ENCODE data around the gene PDK2.

PDK2 gene

DNA sequence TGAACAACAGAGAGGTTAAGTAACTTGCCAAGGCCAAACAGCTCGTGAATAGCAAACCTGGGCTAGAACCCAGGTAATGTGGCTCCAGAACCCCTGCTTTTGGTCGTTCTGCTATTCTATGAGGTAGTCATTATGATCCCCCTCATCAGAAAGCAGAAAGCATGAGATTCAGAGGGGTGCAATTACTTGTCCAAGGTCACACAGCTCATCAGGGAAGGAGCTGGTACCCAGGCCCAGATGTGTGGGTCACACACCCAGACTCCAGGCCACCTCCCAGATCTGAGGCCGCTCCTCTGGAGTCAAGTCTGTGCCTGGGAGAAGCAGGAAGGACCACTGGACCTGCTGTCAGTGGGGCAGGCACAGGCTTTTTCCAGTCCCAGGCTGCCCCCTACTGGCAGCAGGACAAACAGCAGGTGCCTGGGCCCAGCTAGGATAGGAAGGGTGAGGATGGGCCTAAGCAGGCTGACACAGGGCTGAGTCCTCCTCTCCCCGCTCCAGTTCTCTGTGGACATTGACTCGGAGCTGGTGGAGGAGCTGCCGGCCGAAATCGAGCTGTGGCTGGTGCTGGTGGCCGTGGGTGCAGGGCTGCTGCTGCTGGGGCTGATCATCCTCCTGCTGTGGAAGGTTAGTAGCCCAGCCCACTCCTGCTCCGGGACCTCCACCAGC is 7.8 kb upstream of the PDK2 start:
- Histone ChIP-seq H3K9me3 (ENCODE audit: control insufficient read depth, low read length) (no peaks in the 10 kb centered on the region), H3K4me3 (ENCODE audit: low read depth, low read length) (no peak overlapping the region), H3K4me1 (no peaks in the 10 kb centered on the region), H3K79me2 (no peaks in the 10 kb centered on the region), H3K4me2 (ENCODE audit: low read length) (no peak overlapping the region), H3K36me3 (ENCODE audit: control insufficient read depth, insufficient read depth, low read length) (no peaks in the 10 kb centered on the region), H3K9ac (no peak overlapping the region), H2AFZ (no peak overlapping the region), H3K27ac (no peak overlapping the region), H3K27me3 (ENCODE audit: control insufficient read depth, insufficient read depth, low read length) (no peaks in the 10 kb centered on the region)
- TF ChIP-seq, protein P1, sequence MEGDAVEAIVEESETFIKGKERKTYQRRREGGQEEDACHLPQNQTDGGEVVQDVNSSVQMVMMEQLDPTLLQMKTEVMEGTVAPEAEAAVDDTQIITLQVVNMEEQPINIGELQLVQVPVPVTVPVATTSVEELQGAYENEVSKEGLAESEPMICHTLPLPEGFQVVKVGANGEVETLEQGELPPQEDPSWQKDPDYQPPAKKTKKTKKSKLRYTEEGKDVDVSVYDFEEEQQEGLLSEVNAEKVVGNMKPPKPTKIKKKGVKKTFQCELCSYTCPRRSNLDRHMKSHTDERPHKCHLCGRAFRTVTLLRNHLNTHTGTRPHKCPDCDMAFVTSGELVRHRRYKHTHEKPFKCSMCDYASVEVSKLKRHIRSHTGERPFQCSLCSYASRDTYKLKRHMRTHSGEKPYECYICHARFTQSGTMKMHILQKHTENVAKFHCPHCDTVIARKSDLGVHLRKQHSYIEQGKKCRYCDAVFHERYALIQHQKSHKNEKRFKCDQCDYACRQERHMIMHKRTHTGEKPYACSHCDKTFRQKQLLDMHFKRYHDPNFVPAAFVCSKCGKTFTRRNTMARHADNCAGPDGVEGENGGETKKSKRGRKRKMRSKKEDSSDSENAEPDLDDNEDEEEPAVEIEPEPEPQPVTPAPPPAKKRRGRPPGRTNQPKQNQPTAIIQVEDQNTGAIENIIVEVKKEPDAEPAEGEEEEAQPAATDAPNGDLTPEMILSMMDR (IDR thresholded peaks at IDR 0.05): peak; percentile 93

DNA sequence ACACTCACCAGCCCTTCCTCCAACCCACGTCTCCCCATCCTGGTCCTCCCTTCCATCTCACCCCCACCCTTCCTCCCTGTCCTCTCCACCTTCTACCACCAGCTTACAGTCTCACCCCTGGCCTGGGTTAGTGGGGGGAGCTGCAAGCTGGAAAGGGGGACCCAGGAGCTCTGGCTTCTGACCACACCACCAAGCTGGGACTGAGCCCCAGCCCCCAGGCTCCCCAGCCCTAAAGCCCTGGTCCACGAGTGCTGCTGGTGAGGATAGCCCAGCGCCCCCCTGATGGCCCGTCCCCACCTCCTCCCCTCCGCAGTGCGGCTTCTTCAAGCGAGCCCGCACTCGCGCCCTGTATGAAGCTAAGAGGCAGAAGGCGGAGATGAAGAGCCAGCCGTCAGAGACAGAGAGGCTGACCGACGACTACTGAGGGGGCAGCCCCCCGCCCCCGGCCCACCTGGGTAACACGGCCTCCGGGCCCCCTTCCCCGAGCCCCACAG is 7.2 kb upstream of the PDK2 start:
- H3K36me3 ChIP-seq (ENCODE audit: control insufficient read depth, insufficient read depth, low read length): no peaks in the 10 kb centered on the region
- no peaks in the 10 kb centered on the region for H3K27me3 ChIP-seq (ENCODE audit: control insufficient read depth, insufficient read depth, low read length)
- no peak overlapping the region for H3K4me3 ChIP-seq (ENCODE audit: low read depth, low read length)
- H3K9me3 ChIP-seq (ENCODE audit: control insufficient read depth, low read length): no peaks in the 10 kb centered on the region
- TF ChIP-seq, protein P1 (IDR thresholded peaks at IDR 0.05): no peak
- H2AFZ ChIP-seq: no peak overlapping the region
- H3K9ac ChIP-seq: no peak overlapping the region
- no peak overlapping the region for H3K4me2 ChIP-seq (ENCODE audit: low read length)
- H3K79me2 ChIP-seq: no peaks in the 10 kb centered on the region
- no peak overlapping the region for H3K27ac ChIP-seq
- H3K4me1 ChIP-seq: no peaks in the 10 kb centered on the region

DNA sequence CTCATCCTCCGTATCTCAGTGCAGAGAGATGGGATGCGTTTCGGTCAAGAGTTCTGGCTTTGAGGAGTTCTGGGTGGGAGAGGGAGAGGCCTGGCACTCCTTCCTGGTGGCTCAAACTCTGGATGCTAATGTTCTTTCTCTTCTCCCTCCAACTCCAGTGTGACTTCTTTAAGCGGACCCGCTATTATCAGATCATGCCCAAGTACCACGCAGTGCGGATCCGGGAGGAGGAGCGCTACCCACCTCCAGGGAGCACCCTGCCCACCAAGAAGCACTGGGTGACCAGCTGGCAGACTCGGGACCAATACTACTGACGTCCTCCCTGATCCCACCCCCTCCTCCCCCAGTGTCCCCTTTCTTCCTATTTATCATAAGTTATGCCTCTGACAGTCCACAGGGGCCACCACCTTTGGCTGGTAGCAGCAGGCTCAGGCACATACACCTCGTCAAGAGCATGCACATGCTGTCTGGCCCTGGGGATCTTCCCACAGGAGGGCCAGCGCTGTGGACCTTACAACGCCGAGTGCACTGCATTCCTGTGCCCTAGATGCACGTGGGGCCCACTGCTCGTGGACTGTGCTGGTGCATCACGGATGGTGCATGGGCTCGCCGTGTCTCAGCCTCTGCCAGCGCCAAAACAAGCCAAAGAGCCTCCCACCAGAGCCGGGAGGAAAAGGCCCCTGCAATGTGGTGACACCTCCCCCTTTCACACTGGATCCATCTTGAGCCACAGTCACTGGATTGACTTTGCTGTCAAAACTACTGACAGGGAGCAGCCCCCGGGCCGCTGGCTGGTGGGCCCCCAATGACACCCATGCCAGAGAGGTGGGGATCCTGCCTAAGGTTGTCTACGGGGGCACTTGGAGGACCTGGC is 6.0 kb upstream of the PDK2 start:
- Histone ChIP-seq H3K36me3 (ENCODE audit: control insufficient read depth, insufficient read depth, low read length) (no peaks in the 10 kb centered on the region), H3K4me1 (peaks cover 5% of the 10 kb centered on the region), H3K27me3 (ENCODE audit: control insufficient read depth, insufficient read depth, low read length) (no peaks in the 10 kb centered on the region), H3K4me3 (ENCODE audit: low read depth, low read length) (no peak overlapping the region), H3K4me2 (ENCODE audit: low read length) (no peak overlapping the region), H3K9ac (no peak overlapping the region), H3K79me2 (no peaks in the 10 kb centered on the region), H3K27ac (no peak overlapping the region), H2AFZ (no peak overlapping the region), H3K9me3 (ENCODE audit: control insufficient read depth, low read length) (no peaks in the 10 kb centered on the region)
- TF ChIP-seq, protein P1 (IDR thresholded peaks at IDR 0.05): no peak

DNA sequence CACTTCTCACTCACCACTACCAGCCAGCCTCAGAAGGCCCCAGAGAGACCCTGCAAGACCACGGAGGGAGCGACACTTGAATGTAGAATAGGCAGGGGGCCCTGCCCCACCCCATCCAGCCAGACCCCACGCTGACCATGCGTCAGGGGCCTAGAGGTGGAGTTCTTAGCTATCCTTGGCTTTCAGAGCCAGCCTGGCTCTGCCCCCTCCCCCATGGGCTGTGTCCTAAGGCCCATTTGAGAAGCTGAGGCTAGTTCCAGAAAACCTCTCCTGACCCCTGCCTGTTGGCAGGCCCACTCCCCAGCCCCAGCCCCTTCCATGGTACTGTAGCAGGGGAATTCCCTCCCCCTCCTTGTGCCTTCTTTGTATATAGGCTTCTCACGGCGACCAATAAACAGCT is 5.1 kb upstream of the PDK2 start:
- no peaks in the 10 kb centered on the region for H3K9me3 ChIP-seq (ENCODE audit: control insufficient read depth, low read length)
- no peaks in the 10 kb centered on the region for H3K36me3 ChIP-seq (ENCODE audit: control insufficient read depth, insufficient read depth, low read length)
- peaks cover 8% of the 10 kb centered on the region for H3K4me1 ChIP-seq
- H3K79me2 ChIP-seq: no peaks in the 10 kb centered on the region
- no peaks in the 10 kb centered on the region for H3K27me3 ChIP-seq (ENCODE audit: control insufficient read depth, insufficient read depth, low read length)
- H3K4me3 ChIP-seq (ENCODE audit: low read depth, low read length): no peak overlapping the region
- H3K9ac ChIP-seq: no peak overlapping the region
- no peak overlapping the region for H2AFZ ChIP-seq
- TF ChIP-seq, protein P1 (IDR thresholded peaks at IDR 0.05): no peak
- H3K27ac ChIP-seq: no peak overlapping the region
- no peak overlapping the region for H3K4me2 ChIP-seq (ENCODE audit: low read length)

Data from parathyroid adenoma (tissue), 2 donors.